ENCODE measurements around the gene KAT5. TPM values are rescaled to one million over a fixed set of nuclear protein-coding genes. Genes with fewer than 3 reads are reported as not detected.
"Not testable (repeated sequence)": the region's sequence is repeated elsewhere in the genome, so short reads cannot be mapped to it uniquely, and the experiment has no call there.

The KAT5 gene
- total RNA-seq, 2 donors from 2014 or later: 48.5 to 48.8 TPM

GRCh38 chr11:65680192-65680743 is 31.8 kb upstream of the KAT5 start:
- 85% methylated on average over 4 to 5 of the region's 5 CpGs for WGBS, 2 experiments (ENCODE audit: insufficient coverage in 1 of 2, insufficient read length in 1 of 2)
- peaks cover 19% of the 10 kb centered on the region for H3K27me3 Mint-ChIP-seq (ENCODE audit: insufficient read depth)
- Histone ChIP-seq H3K4me1 (ENCODE audit: control insufficient read depth, insufficient read depth, low read length) (no peaks in the 10 kb centered on the region), H3K9ac (ENCODE audit: extremely low read depth, low read length, poor library complexity, severe bottlenecking) (no peak overlapping the region), H3K27ac (ENCODE audit: low read depth, low read length) (no peak overlapping the region), H3K27me3 (ENCODE audit: control insufficient read depth, insufficient read depth, low read length, poor library complexity, severe bottlenecking) (no peaks in the 10 kb centered on the region), H3K4me3 (ENCODE audit: low read length) (no peak overlapping the region), H3K9me3 (ENCODE audit: control insufficient read depth, low read length) (no peaks in the 10 kb centered on the region), H3K36me3 (ENCODE audit: control insufficient read depth, insufficient read depth, low read length) (no peaks in the 10 kb centered on the region)
- no peak for DNase-seq
- no peaks in the 10 kb centered on the region for H3K36me3 Mint-ChIP-seq (ENCODE audit: low read depth)
- no peak for TF ChIP-seq CTCF (conservative IDR thresholded peaks at IDR 0.05)
- no peaks in the 10 kb centered on the region for H3K9me3 Mint-ChIP-seq
- no peak overlapping the region for H3K4me3 Mint-ChIP-seq
- H3K27ac Mint-ChIP-seq: no peak overlapping the region
- H3K4me1 Mint-ChIP-seq: no peaks in the 10 kb centered on the region

GRCh38 chr11:65683480-65683879 is 28.6 kb upstream of the KAT5 start:
- not testable (repeated sequence) for H3K4me1 ChIP-seq (ENCODE audit: control insufficient read depth, insufficient read depth, low read length); H3K27me3 ChIP-seq (ENCODE audit: control insufficient read depth, insufficient read depth, low read length, poor library complexity, severe bottlenecking); H3K36me3 ChIP-seq (ENCODE audit: control insufficient read depth, insufficient read depth, low read length); H3K4me1 Mint-ChIP-seq; H3K4me3 ChIP-seq (ENCODE audit: low read length); H3K9me3 Mint-ChIP-seq; H3K9me3 ChIP-seq (ENCODE audit: control insufficient read depth, low read length); H3K27ac Mint-ChIP-seq; H3K36me3 Mint-ChIP-seq (ENCODE audit: low read depth); H3K4me3 Mint-ChIP-seq; DNase-seq; H3K9ac ChIP-seq (ENCODE audit: extremely low read depth, low read length, poor library complexity, severe bottlenecking); H3K27ac ChIP-seq (ENCODE audit: low read depth, low read length)
- H3K27me3 Mint-ChIP-seq (ENCODE audit: insufficient read depth): peaks cover 14% of the 10 kb centered on the region
- 82 to 88% methylated on average over 3 to 6 of the region's 6 CpGs for WGBS, 2 experiments (ENCODE audit: insufficient coverage in 1 of 2, insufficient read length in 1 of 2)

GRCh38 chr11:65685981-65686380 is 26.1 kb upstream of the KAT5 start:
- Histone ChIP-seq H3K36me3 (ENCODE audit: control insufficient read depth, insufficient read depth, low read length) (no peaks in the 10 kb centered on the region), H3K9me3 (ENCODE audit: control insufficient read depth, low read length) (no peaks in the 10 kb centered on the region), H3K4me3 (ENCODE audit: low read length) (no peak overlapping the region), H3K4me1 (ENCODE audit: control insufficient read depth, insufficient read depth, low read length) (no peaks in the 10 kb centered on the region), H3K9ac (ENCODE audit: extremely low read depth, low read length, poor library complexity, severe bottlenecking) (no peak overlapping the region), H3K27me3 (ENCODE audit: control insufficient read depth, insufficient read depth, low read length, poor library complexity, severe bottlenecking) (no peaks in the 10 kb centered on the region), H3K27ac (ENCODE audit: low read depth, low read length) (no peak overlapping the region)
- no peak for TF ChIP-seq CTCF (conservative IDR thresholded peaks at IDR 0.05)
- WGBS, 2 experiments (ENCODE audit: insufficient coverage in 1 of 2, insufficient read length in 1 of 2): 86 to 92% methylated on average over 5 to 8 of the region's 8 CpGs
- H3K36me3 Mint-ChIP-seq (ENCODE audit: low read depth): no peaks in the 10 kb centered on the region
- no peak for DNase-seq
- no peak overlapping the region for H3K27ac Mint-ChIP-seq
- H3K4me1 Mint-ChIP-seq: no peaks in the 10 kb centered on the region
- no peaks in the 10 kb centered on the region for H3K9me3 Mint-ChIP-seq
- peaks cover 14% of the 10 kb centered on the region for H3K27me3 Mint-ChIP-seq (ENCODE audit: insufficient read depth)
- H3K4me3 Mint-ChIP-seq: no peak overlapping the region

- H3K4me3 ChIP-seq (ENCODE audit: low read length); H3K27ac ChIP-seq (ENCODE audit: low read depth, low read length); H3K9me3 Mint-ChIP-seq; H3K27me3 Mint-ChIP-seq (ENCODE audit: insufficient read depth); H3K36me3 ChIP-seq (ENCODE audit: control insufficient read depth, insufficient read depth, low read length); H3K9ac ChIP-seq (ENCODE audit: extremely low read depth, low read length, poor library complexity, severe bottlenecking); H3K36me3 Mint-ChIP-seq (ENCODE audit: low read depth); H3K9me3 ChIP-seq (ENCODE audit: control insufficient read depth, low read length); H3K27ac Mint-ChIP-seq; DNase-seq; H3K4me1 ChIP-seq (ENCODE audit: control insufficient read depth, insufficient read depth, low read length); H3K4me3 Mint-ChIP-seq; H3K27me3 ChIP-seq (ENCODE audit: control insufficient read depth, insufficient read depth, low read length, poor library complexity, severe bottlenecking): not testable (repeated sequence)
- 82 to 91% methylated on average over 5 to 8 of the region's 8 CpGs for WGBS, 2 experiments (ENCODE audit: insufficient coverage in 1 of 2, insufficient read length in 1 of 2)
- H3K4me1 Mint-ChIP-seq: peaks cover 13% of the 10 kb centered on the region
These were observed 20.2 kb upstream of the KAT5 start for GRCh38 chr11:65691847-65692246.

Measured in endodermal cell (in vitro differentiated cells).